ENCODE results near the gene AUTS2.
"Not testable (repeated sequence)": the region's sequence is repeated elsewhere in the genome, so short reads cannot be mapped to it uniquely, and the experiment has no call there.

AUTS2 gene

GRCh38 chr7:70361821-70362220 is 763.5 kb downstream of the AUTS2 start:
- DNase-seq = no peak
- no peaks in the 10 kb centered on the region for H3K27me3 Mint-ChIP-seq
- H3K4me1 Mint-ChIP-seq (ENCODE audit: low read depth) = peaks cover 12% of the 10 kb centered on the region
- no peak overlapping the region for H3K27ac Mint-ChIP-seq
- H3K4me3 Mint-ChIP-seq = no peak overlapping the region
- H3K36me3 Mint-ChIP-seq (ENCODE audit: low read depth) = no peaks in the 10 kb centered on the region
- H3K9me3 Mint-ChIP-seq = no peaks in the 10 kb centered on the region

GRCh38 chr7:70364393-70364792 is 766.1 kb downstream of the AUTS2 start:
- H3K27me3 Mint-ChIP-seq; H3K27ac Mint-ChIP-seq; H3K9me3 Mint-ChIP-seq; H3K4me3 Mint-ChIP-seq; H3K36me3 Mint-ChIP-seq (ENCODE audit: low read depth); DNase-seq: not testable (repeated sequence)
- peaks cover 12% of the 10 kb centered on the region for H3K4me1 Mint-ChIP-seq (ENCODE audit: low read depth)

- Mint-ChIP-seq H3K27ac (no peak overlapping the region), H3K4me1 (ENCODE audit: low read depth) (no peaks in the 10 kb centered on the region)
Measured at GRCh38 chr7:70371652-70372051, 773.4 kb downstream of the AUTS2 start.

GRCh38 chr7:70372768-70373515 is 774.7 kb downstream of the AUTS2 start:
- Mint-ChIP-seq H3K4me1 (ENCODE audit: low read depth) (no peaks in the 10 kb centered on the region), H3K27ac (no peak overlapping the region), H3K4me3 (no peak overlapping the region), H3K27me3 (no peaks in the 10 kb centered on the region), H3K9me3 (no peaks in the 10 kb centered on the region), H3K36me3 (ENCODE audit: low read depth) (no peaks in the 10 kb centered on the region)
- no peak for DNase-seq

More at GRCh38 chr7:70371652-70372051, 773.4 kb downstream of the AUTS2 start:
- Mint-ChIP-seq H3K36me3 (ENCODE audit: low read depth) (no peaks in the 10 kb centered on the region), H3K4me3 (no peak overlapping the region), H3K9me3 (no peaks in the 10 kb centered on the region), H3K27me3 (no peaks in the 10 kb centered on the region)
- DNase-seq = no peak

GRCh38 chr7:70374772-70375533 is 776.7 kb downstream of the AUTS2 start:
- no peaks in the 10 kb centered on the region for H3K4me1 Mint-ChIP-seq (ENCODE audit: low read depth)
- no peak overlapping the region for H3K4me3 Mint-ChIP-seq
- no peak for DNase-seq
- no peaks in the 10 kb centered on the region for H3K36me3 Mint-ChIP-seq (ENCODE audit: low read depth)
- no peaks in the 10 kb centered on the region for H3K27me3 Mint-ChIP-seq
- no peak overlapping the region for H3K27ac Mint-ChIP-seq
- no peaks in the 10 kb centered on the region for H3K9me3 Mint-ChIP-seq

GRCh38 chr7:70376561-70377031 is 778.3 kb downstream of the AUTS2 start:
- Mint-ChIP-seq H3K27ac (no peak overlapping the region), H3K4me1 (ENCODE audit: low read depth) (no peaks in the 10 kb centered on the region), H3K36me3 (ENCODE audit: low read depth) (no peaks in the 10 kb centered on the region), H3K27me3 (no peaks in the 10 kb centered on the region), H3K9me3 (no peaks in the 10 kb centered on the region), H3K4me3 (no peak overlapping the region)
- no peak for DNase-seq

- no peaks in the 10 kb centered on the region for H3K9me3 Mint-ChIP-seq
- no peaks in the 10 kb centered on the region for H3K4me1 Mint-ChIP-seq (ENCODE audit: low read depth)
- DNase-seq = no peak
- no peak overlapping the region for H3K4me3 Mint-ChIP-seq
- no peak overlapping the region for H3K27ac Mint-ChIP-seq
- H3K27me3 Mint-ChIP-seq = no peaks in the 10 kb centered on the region
- no peaks in the 10 kb centered on the region for H3K36me3 Mint-ChIP-seq (ENCODE audit: low read depth)
Measured at GRCh38 chr7:70377957-70378356, 779.7 kb downstream of the AUTS2 start.

- H3K4me1 Mint-ChIP-seq (ENCODE audit: low read depth) = no peaks in the 10 kb centered on the region
- no peak for DNase-seq
- H3K36me3 Mint-ChIP-seq (ENCODE audit: low read depth) = no peaks in the 10 kb centered on the region
- H3K4me3 Mint-ChIP-seq = no peak overlapping the region
- no peak overlapping the region for H3K27ac Mint-ChIP-seq
- H3K27me3 Mint-ChIP-seq = no peaks in the 10 kb centered on the region
- no peaks in the 10 kb centered on the region for H3K9me3 Mint-ChIP-seq
Measured at GRCh38 chr7:70379210-70379609, 780.9 kb downstream of the AUTS2 start.

- Mint-ChIP-seq H3K4me3 (no peak overlapping the region), H3K27me3 (no peaks in the 10 kb centered on the region), H3K9me3 (no peaks in the 10 kb centered on the region), H3K4me1 (ENCODE audit: low read depth) (no peaks in the 10 kb centered on the region), H3K36me3 (ENCODE audit: low read depth) (no peaks in the 10 kb centered on the region), H3K27ac (no peak overlapping the region)
- DNase-seq = no peak
Measured at GRCh38 chr7:70380421-70381015, 782.2 kb downstream of the AUTS2 start.

GRCh38 chr7:70383066-70383782 is 784.9 kb downstream of the AUTS2 start:
- Mint-ChIP-seq H3K4me1 (ENCODE audit: low read depth) (no peaks in the 10 kb centered on the region), H3K9me3 (no peaks in the 10 kb centered on the region), H3K36me3 (ENCODE audit: low read depth) (no peaks in the 10 kb centered on the region), H3K27me3 (no peaks in the 10 kb centered on the region), H3K27ac (no peak overlapping the region), H3K4me3 (no peak overlapping the region)
- DNase-seq = no peak

- no peak for DNase-seq
- no peaks in the 10 kb centered on the region for H3K9me3 Mint-ChIP-seq
- no peaks in the 10 kb centered on the region for H3K36me3 Mint-ChIP-seq (ENCODE audit: low read depth)
- H3K27ac Mint-ChIP-seq = no peak overlapping the region
- no peaks in the 10 kb centered on the region for H3K4me1 Mint-ChIP-seq (ENCODE audit: low read depth)
- H3K27me3 Mint-ChIP-seq = no peaks in the 10 kb centered on the region
- no peak overlapping the region for H3K4me3 Mint-ChIP-seq
Measured at GRCh38 chr7:70384024-70384423, 785.7 kb downstream of the AUTS2 start.

- H3K9me3 Mint-ChIP-seq = no peaks in the 10 kb centered on the region
- no peak for DNase-seq
- H3K4me1 Mint-ChIP-seq (ENCODE audit: low read depth) = no peaks in the 10 kb centered on the region
- no peaks in the 10 kb centered on the region for H3K27me3 Mint-ChIP-seq
- no peaks in the 10 kb centered on the region for H3K36me3 Mint-ChIP-seq (ENCODE audit: low read depth)
- H3K27ac Mint-ChIP-seq = no peak overlapping the region
- H3K4me3 Mint-ChIP-seq = no peak overlapping the region
Measured at GRCh38 chr7:70384891-70385290, 786.6 kb downstream of the AUTS2 start.

- H3K27me3 Mint-ChIP-seq = no peaks in the 10 kb centered on the region
- H3K9me3 Mint-ChIP-seq = no peaks in the 10 kb centered on the region
- H3K4me3 Mint-ChIP-seq = no peak overlapping the region
- H3K4me1 Mint-ChIP-seq (ENCODE audit: low read depth) = no peaks in the 10 kb centered on the region
- DNase-seq = no peak
- H3K36me3 Mint-ChIP-seq (ENCODE audit: low read depth) = no peaks in the 10 kb centered on the region
- no peak overlapping the region for H3K27ac Mint-ChIP-seq
Measured at GRCh38 chr7:70387217-70387616, 788.9 kb downstream of the AUTS2 start.

GRCh38 chr7:70389531-70390151 is 791.4 kb downstream of the AUTS2 start:
- no peak for DNase-seq
- Mint-ChIP-seq H3K27me3 (no peaks in the 10 kb centered on the region), H3K36me3 (ENCODE audit: low read depth) (no peaks in the 10 kb centered on the region), H3K4me1 (ENCODE audit: low read depth) (no peaks in the 10 kb centered on the region), H3K27ac (no peak overlapping the region), H3K9me3 (no peaks in the 10 kb centered on the region), H3K4me3 (no peak overlapping the region)

Data from activated T-cell treated with anti-CD3 and anti-CD28 coated beads, Interleukin-2, amount 50 U/mL, for 24 hours (primary cell).